ENCODE results near the gene KCNC1.

DNA sequence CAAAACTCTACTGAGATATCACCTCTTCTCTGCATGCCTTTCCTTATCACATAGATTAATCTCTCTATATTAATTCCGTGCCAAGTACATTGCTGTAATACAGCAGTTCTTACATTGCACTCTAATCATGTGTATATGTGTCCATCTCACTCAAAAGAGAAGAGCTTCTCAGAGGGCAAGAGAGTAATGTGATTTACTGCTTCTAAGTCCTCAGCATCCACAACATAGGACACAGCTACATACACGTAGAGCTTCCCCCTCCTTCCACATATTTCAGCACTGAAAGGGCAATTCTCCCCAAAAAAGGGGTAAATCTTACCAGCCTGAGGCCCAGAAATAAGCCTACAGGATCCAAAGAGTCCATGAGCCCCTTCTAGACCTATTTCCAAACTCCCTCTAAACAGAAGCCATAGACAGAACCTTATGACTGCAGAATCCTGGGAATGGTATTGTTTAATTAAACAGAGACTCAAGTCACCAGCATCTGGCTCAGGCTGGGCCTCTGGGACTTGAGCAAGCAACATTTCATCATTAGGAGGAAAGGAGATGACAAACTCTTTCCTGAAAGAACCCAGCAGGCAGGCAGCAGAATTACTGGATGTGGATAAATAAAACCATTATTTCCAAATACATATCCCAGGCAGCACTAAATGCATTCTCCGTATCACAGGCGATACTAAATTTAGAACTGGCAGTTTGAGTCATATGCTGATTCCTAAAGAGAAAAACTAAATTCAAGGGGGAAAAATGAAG, 87.2 kb downstream of the KCNC1 start:
- TF ChIP-seq SMC3 (conservative IDR thresholded peaks at IDR 0.05; ENCODE audit: poor library complexity) (no peak), EP300 (conservative IDR thresholded peaks at IDR 0.05; ENCODE audit: poor library complexity, severe bottlenecking) (no peak), MXI1 (conservative IDR thresholded peaks at IDR 0.05; ENCODE audit: poor library complexity, severe bottlenecking) (no peak), EZH2 (IDR thresholded peaks at IDR 0.05; ENCODE audit: borderline replicate concordance, insufficient read depth, low read length, poor library complexity, severe bottlenecking) (no peak), POLR2AphosphoS5 (IDR thresholded peaks at IDR 0.05) (no peak), TAF1 (IDR thresholded peaks at IDR 0.05; ENCODE audit: low read depth) (no peak), RAD21 (conservative IDR thresholded peaks at IDR 0.05) (no peak)
- TF ChIP-seq, protein P1, sequence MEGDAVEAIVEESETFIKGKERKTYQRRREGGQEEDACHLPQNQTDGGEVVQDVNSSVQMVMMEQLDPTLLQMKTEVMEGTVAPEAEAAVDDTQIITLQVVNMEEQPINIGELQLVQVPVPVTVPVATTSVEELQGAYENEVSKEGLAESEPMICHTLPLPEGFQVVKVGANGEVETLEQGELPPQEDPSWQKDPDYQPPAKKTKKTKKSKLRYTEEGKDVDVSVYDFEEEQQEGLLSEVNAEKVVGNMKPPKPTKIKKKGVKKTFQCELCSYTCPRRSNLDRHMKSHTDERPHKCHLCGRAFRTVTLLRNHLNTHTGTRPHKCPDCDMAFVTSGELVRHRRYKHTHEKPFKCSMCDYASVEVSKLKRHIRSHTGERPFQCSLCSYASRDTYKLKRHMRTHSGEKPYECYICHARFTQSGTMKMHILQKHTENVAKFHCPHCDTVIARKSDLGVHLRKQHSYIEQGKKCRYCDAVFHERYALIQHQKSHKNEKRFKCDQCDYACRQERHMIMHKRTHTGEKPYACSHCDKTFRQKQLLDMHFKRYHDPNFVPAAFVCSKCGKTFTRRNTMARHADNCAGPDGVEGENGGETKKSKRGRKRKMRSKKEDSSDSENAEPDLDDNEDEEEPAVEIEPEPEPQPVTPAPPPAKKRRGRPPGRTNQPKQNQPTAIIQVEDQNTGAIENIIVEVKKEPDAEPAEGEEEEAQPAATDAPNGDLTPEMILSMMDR (IDR thresholded peaks at IDR 0.05; ENCODE audit: poor library complexity, severe bottlenecking): no peak
- TF ChIP-seq, protein P2, sequence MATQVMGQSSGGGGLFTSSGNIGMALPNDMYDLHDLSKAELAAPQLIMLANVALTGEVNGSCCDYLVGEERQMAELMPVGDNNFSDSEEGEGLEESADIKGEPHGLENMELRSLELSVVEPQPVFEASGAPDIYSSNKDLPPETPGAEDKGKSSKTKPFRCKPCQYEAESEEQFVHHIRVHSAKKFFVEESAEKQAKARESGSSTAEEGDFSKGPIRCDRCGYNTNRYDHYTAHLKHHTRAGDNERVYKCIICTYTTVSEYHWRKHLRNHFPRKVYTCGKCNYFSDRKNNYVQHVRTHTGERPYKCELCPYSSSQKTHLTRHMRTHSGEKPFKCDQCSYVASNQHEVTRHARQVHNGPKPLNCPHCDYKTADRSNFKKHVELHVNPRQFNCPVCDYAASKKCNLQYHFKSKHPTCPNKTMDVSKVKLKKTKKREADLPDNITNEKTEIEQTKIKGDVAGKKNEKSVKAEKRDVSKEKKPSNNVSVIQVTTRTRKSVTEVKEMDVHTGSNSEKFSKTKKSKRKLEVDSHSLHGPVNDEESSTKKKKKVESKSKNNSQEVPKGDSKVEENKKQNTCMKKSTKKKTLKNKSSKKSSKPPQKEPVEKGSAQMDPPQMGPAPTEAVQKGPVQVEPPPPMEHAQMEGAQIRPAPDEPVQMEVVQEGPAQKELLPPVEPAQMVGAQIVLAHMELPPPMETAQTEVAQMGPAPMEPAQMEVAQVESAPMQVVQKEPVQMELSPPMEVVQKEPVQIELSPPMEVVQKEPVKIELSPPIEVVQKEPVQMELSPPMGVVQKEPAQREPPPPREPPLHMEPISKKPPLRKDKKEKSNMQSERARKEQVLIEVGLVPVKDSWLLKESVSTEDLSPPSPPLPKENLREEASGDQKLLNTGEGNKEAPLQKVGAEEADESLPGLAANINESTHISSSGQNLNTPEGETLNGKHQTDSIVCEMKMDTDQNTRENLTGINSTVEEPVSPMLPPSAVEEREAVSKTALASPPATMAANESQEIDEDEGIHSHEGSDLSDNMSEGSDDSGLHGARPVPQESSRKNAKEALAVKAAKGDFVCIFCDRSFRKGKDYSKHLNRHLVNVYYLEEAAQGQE (IDR thresholded peaks at IDR 0.05; ENCODE audit: borderline replicate concordance): no peak
